Mucosa of rectum (tissue), 2 donors: ENCODE measurements around the gene ATP2A2.
"Not testable (repeated sequence)": the region's sequence is repeated elsewhere in the genome, so short reads cannot be mapped to it uniquely, and the experiment has no call there.

ENCODE experiments used
- H3K27ac ChIP-seq, 2 donors: one replicate each; pipeline ENCODE4 v1.7.0; 2013; ENCODE audit warnings: inconsistent platforms in 2 of 2, low read depth in 2 of 2, low read length in 2 of 2
- H3K27me3 ChIP-seq, 2 donors: one replicate each; pipeline ENCODE4 v1.7.0; 2013; ENCODE audit warnings: low read length in 2 of 2; ENCODE audit not compliant: control insufficient read depth in 2 of 2, insufficient read depth in 2 of 2
- H3K36me3 ChIP-seq, 2 donors: one replicate each; pipeline ENCODE4 v1.7.0; 2013; ENCODE audit warnings: low read length in 2 of 2; ENCODE audit not compliant: control insufficient read depth in 2 of 2, insufficient read depth in 2 of 2
- H3K4me1 ChIP-seq, 2 donors: one replicate each; pipeline ENCODE4 v1.7.0; 2013; ENCODE audit warnings: low read length in 2 of 2, mild to moderate bottlenecking in 1 of 2; ENCODE audit not compliant: control insufficient read depth in 2 of 2, insufficient read depth in 2 of 2
- H3K4me3 ChIP-seq, 2 donors: one replicate each; pipeline ENCODE4 v1.7.0; 2013; ENCODE audit warnings: low read length in 2 of 2
- H3K9ac ChIP-seq, 2 donors: one replicate each; pipeline ENCODE4 v1.7.0; 2013; ENCODE audit warnings: low read length in 2 of 2, low read depth in 1 of 2, mild to moderate bottlenecking in 1 of 2
- H3K9me3 ChIP-seq, 2 donors: one replicate each; pipeline ENCODE4 v1.7.0; 2013; ENCODE audit warnings: low read length in 2 of 2; ENCODE audit not compliant: control insufficient read depth in 2 of 2
- donor health status: healthy.
- donor health status: Normal muscosa, but diverticular disease.

ATP2A2 gene

DNA sequence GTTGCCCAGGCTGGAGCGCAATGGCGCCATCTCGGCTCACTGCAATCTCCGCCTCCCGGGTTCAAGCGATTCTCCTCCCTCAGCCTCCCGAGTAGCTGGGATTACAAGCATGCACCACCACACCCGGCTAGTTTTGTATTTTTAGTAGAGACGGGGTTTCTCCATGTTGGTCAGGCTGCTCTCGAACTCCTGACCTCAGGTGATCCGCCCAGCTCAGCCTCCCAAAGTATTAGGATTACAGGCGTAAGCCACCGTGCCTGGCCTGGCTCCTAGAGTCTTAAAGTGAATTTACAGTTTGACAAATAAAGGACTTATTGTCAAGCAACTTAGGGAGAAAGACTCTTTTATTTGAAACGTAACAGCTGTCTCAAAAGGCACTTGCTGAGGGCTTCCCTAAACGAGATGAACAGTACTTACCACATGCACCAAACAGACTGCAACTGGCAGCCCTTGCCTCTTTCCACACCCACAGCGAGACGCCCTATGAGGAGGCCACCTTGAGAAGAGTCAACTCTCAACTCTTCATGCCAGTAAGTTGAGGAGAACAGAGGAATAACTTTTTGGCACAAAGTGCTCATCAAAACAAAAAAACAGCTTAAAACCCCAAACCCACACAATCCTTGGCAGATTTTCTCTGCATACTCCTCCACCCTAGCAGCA is 97.2 kb downstream of the ATP2A2 start:
- not testable (repeated sequence) for H3K4me1 ChIP-seq, H3K9me3 ChIP-seq, H3K27ac ChIP-seq, H3K27me3 ChIP-seq, H3K9ac ChIP-seq, H3K4me3 ChIP-seq
- peaks cover 57 to 69% of the 10 kb centered on the region in 2 donors for H3K36me3 ChIP-seq

DNA sequence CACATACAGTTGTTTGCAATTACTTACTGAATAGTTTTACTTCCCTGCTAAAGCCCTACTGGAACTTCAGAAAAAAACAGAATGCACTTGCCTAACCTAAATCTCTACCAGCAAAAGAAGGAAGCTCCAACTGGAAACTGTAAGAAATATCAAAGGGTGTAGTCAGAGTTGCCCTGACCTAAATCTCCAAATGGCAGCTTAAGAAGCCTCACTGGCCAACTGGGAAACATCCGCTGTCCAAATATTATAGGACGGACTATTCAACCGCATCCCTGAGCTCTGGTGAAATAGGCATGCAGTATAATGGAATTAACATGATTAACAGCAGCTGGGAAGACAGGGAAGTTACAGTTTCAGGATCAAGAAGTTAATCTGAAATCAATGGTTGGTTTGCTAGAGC is 98.2 kb downstream of the ATP2A2 start:
- Histone ChIP-seq H3K36me3 (peaks cover 48 to 60% of the 10 kb centered on the region in 2 donors), H3K4me1 (no peaks in the 10 kb centered on the region), H3K27ac (no peak overlapping the region), H3K27me3 (no peaks in the 10 kb centered on the region), H3K4me3 (no peak overlapping the region), H3K9me3 (no peaks in the 10 kb centered on the region), H3K9ac (no peak overlapping the region)

DNA sequence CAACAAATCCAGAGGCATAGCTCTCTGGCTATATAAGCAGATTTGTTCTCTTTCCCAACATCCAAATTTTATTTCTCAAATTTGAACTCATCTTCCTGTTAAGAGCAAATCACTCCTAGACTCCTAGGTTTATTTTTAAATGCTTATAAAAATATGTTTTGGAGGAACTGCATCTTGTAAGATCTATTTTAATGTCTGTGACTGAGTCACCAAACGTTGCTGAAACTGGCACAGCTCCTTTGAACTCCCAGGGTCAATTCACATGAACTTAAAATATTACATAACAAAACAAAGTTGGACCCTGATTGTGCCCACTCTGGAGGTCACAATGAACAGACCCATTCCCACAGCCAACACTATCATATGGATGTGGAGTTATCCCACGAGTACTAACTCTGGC is 98.6 kb downstream of the ATP2A2 start:
- no peak overlapping the region for H3K27ac ChIP-seq
- H3K36me3 ChIP-seq, result peaks cover 44 to 59% of the 10 kb centered on the region in 2 donors
- H3K9me3 ChIP-seq, result no peaks in the 10 kb centered on the region
- no peaks in the 10 kb centered on the region for H3K27me3 ChIP-seq
- H3K4me1 ChIP-seq, result no peaks in the 10 kb centered on the region
- no peak overlapping the region for H3K4me3 ChIP-seq
- H3K9ac ChIP-seq, result no peak overlapping the region

DNA sequence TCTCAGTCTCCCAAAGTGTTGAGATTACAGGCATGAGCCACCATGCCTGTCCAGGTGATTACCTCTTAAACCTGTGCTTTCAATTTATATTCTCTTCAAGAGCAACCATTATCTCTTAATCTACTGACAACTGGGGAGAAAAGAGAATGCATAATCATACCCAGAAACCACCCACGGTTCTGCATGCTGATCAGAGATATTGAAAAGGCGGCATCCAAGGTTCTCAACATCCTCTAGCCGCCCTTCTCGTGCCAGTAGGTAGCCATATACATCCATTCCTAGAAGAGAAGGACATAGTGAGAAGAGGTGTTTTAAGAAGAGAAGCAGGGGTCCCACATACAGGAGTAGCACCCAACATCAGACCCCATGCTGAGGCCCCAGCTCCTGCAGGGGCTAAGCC is 101.6 kb downstream of the ATP2A2 start:
- peaks cover 42 to 53% of the 10 kb centered on the region in 2 donors for H3K36me3 ChIP-seq
- no peaks in the 10 kb centered on the region for H3K4me1 ChIP-seq
- no peaks in the 10 kb centered on the region for H3K27me3 ChIP-seq
- no peaks in the 10 kb centered on the region for H3K9me3 ChIP-seq
- no peak overlapping the region for H3K4me3 ChIP-seq
- no peak overlapping the region for H3K9ac ChIP-seq
- H3K27ac ChIP-seq, result no peak overlapping the region
